Stomach (tissue), 19 donors: Measurements from ENCODE around the gene PCBD1. TPM values are rescaled to one million over a fixed set of nuclear protein-coding genes. Genes with fewer than 3 reads are reported as not detected.
A peak's percentile ranks its signal among the peaks of the same experiment; 100 is the strongest.

Experiments
- DNase-seq, 2 donors: peaks; one replicate each; pipeline versions ENCODE4 v3.0.0 to v3.0.0-alpha.2; 2013 to 2019
- H3K27ac ChIP-seq, 5 donors: fragments of 200-600 bp in 4 of 5; sonication (generic) in 4 of 5; one replicate each; pipeline ENCODE4 v1.5.1; 2013 to 2019; ENCODE audit warnings: mild to moderate bottlenecking in 1 of 5, moderate library complexity in 1 of 5
- H3K27me3 ChIP-seq, 3 donors: fragments of 200-600 bp; sonication (generic); one replicate each; pipeline ENCODE4 v1.5.1; 2017 to 2019; ENCODE audit warnings: mixed run types in 1 of 3
- H3K36me3 ChIP-seq, 4 donors: fragments of 200-600 bp; sonication (generic); 1 replicate in 3 of 4; 2 replicates in 1 of 4; pipeline ENCODE4 v1.5.1; 2016 to 2019
- H3K4me1 ChIP-seq, 4 donors: fragments of 200-600 bp; sonication (generic); one replicate each; pipeline ENCODE4 v1.5.1; 2016 to 2019
- H3K4me3 ChIP-seq, 4 donors: fragments of 200-600 bp; sonication (generic) in 3 of 4; one replicate each; pipeline ENCODE4 v1.5.1; 2016 to 2019; ENCODE audit warnings: mild to moderate bottlenecking in 1 of 4
- H3K9me3 ChIP-seq, 4 donors: fragments of 200-600 bp; sonication (generic); one replicate each; pipeline ENCODE4 v1.5.1; 2016 to 2019
- CTCF ChIP-seq, 7 experiments: fragments of 450-650 bp in 4 of 7; fragments of 200-600 bp in 3 of 7; sonication (generic) in 3 of 7; IDR thresholded peaks; one replicate each; pipeline ENCODE4 v1.5.1; 2016 to 2019; ENCODE audit warnings: antibody characterized with exemption in 7 of 7, control low read depth in 2 of 7, mild to moderate bottlenecking in 1 of 7
- EP300 ChIP-seq: sonication (generic); formaldehyde crosslinking; IDR thresholded peaks from one replicate; pipeline ENCODE4 v1.6.1; 2017; ENCODE audit warnings: antibody characterized with exemption
- POLR2A ChIP-seq, 4 donors: fragments of 450-650 bp; IDR thresholded peaks; one replicate each; pipeline ENCODE4 v1.6.1; 2016; ENCODE audit warnings: antibody characterized with exemption in 4 of 4, control low read depth in 2 of 4, mild to moderate bottlenecking in 1 of 4, moderate library complexity in 1 of 4
- POLR2AphosphoS5 ChIP-seq, 3 donors: sonication (generic); formaldehyde crosslinking; IDR thresholded peaks; one replicate each; pipeline ENCODE4 v1.6.1; 2016; ENCODE audit warnings: antibody characterized with exemption in 3 of 3
- WGBS, 5 donors: extraction: QIAGEN DNeasy Blood & Tissue Kit in 3 of 5; methylation state at CpG; one replicate each; pipeline versions ENCODE4 v1.1.5 to v1.1.7; 2013 to 2018; 5-methylcytosine and 5-hydroxymethylcytosine counted together
- intact Hi-C: fragments of 100-400 bp; cut with DNase I; formaldehyde crosslinking; loops from one replicate; pipeline ENCODE4 v1.15.1; 2023; ENCODE audit warnings: low total_unique reads
- long read RNA-seq, 10 donors: transcript quantifications; one replicate each; lab custom pipeline, GENCODE V29; 2026
- polyA plus RNA-seq, 3 donors: library from polyadenylated mRNA; stranded (reverse); fragments of 200-250 nt; gene quantifications; one replicate each; pipeline ENCODE4 v1.2.3, GENCODE V29; 2013
- total RNA-seq, 5 donors: library from RNA; depleted of rRNA; stranded (reverse); fragments of >200 nt; gene quantifications; one replicate each; pipeline versions ENCODE4 v1.1.0 to v1.2.3, GENCODE V29; 2014 to 2016
- donor health status: healthy with polysubstance abuse.
- donor health status: Bipolar disorder and iron deficiency.
- donor health status: healthy.

PCBD1 gene
- total RNA-seq = 10 to 100 TPM; 29.4 to 72.8 (median 52.1) TPM
- 100 to 1,000 TPM; 120 to 130 (median 129) TPM for polyA plus RNA-seq
- long read RNA-seq, donor 1, transcript PCBD1-201 (4 exons, 1,006 nt) = major isoform, 34 of 35 reads
- long read RNA-seq, donor 1, partial matches to known transcripts = 0 of 35 reads
- long read RNA-seq, donor 1, other reads (novel, unspliced or antisense) = 0 of 35 reads
- long read RNA-seq, donor 2, transcript PCBD1-201 (4 exons, 1,006 nt) = major isoform, 35 of 43 reads
- long read RNA-seq, donor 2, partial matches to known transcripts = 7 of 43 reads
- long read RNA-seq, donor 2, other reads (novel, unspliced or antisense) = 0 of 43 reads
- long read RNA-seq, donor 3, transcript PCBD1-201 (4 exons, 1,006 nt) = major isoform, 39 of 53 reads
- long read RNA-seq, donor 3, partial matches to known transcripts = 12 of 53 reads
- long read RNA-seq, donor 3, other reads (novel, unspliced or antisense) = 0 of 53 reads
- long read RNA-seq, donor 4, transcript PCBD1-201 (4 exons, 1,006 nt) = major isoform, 5 of 5 reads
- long read RNA-seq, donor 4, partial matches to known transcripts = 0 of 5 reads
- long read RNA-seq, donor 4, other reads (novel, unspliced or antisense) = 0 of 5 reads
- long read RNA-seq, donor 5, transcript PCBD1-201 (4 exons, 1,006 nt) = major isoform, 53 of 69 reads
- long read RNA-seq, donor 5, partial matches to known transcripts = 15 of 69 reads
- long read RNA-seq, donor 5, other reads (novel, unspliced or antisense) = 0 of 69 reads
- long read RNA-seq, donor 6, transcript PCBD1-201 (4 exons, 1,006 nt) = major isoform, 100 of 124 reads
- long read RNA-seq, donor 6, partial matches to known transcripts = 19 of 124 reads
- long read RNA-seq, donor 6, other reads (novel, unspliced or antisense) = 0 of 124 reads
- long read RNA-seq, donor 7, transcript PCBD1-201 (4 exons, 1,006 nt) = major isoform, 62 of 77 reads
- long read RNA-seq, donor 7, partial matches to known transcripts = 14 of 77 reads
- long read RNA-seq, donor 7, other reads (novel, unspliced or antisense) = 0 of 77 reads
- long read RNA-seq, donor 8, transcript PCBD1-201 (4 exons, 1,006 nt) = major isoform, 62 of 82 reads
- long read RNA-seq, donor 8, partial matches to known transcripts = 15 of 82 reads
- long read RNA-seq, donor 8, other reads (novel, unspliced or antisense) = 5 of 82 reads
- long read RNA-seq, donor 9, transcript PCBD1-201 (4 exons, 1,006 nt) = major isoform, 52 of 71 reads
- long read RNA-seq, donor 9, partial matches to known transcripts = 13 of 71 reads
- long read RNA-seq, donor 9, other reads (novel, unspliced or antisense) = 5 of 71 reads
- long read RNA-seq, donor 10, transcript PCBD1-201 (4 exons, 1,006 nt) = major isoform, 28 of 29 reads
- long read RNA-seq, donor 10, partial matches to known transcripts = 0 of 29 reads
- long read RNA-seq, donor 10, other reads (novel, unspliced or antisense) = 0 of 29 reads

- intact Hi-C loops = no loop called here
- peak; percentile 86 to 93 for DNase-seq
- peaks cover 6 to 42% (median 32%) of the 10 kb centered on the region in 4 donors for H3K4me1 ChIP-seq
- peak within 1 kb of the TSS; percentile 77 to 89 (median 85) for H3K4me3 ChIP-seq
- H3K27me3 ChIP-seq = no peaks in the 10 kb centered on the region
- WGBS, 5 donors = 1 to 2% (median 1%) methylated on average over 16 to 85 of the region's 85 CpGs
- H3K27ac ChIP-seq = peak within 1 kb of the TSS; percentile 92 to 96 (median 94)
- peaks cover 13 to 29% (median 27%) of the 10 kb centered on the region in 4 donors for H3K36me3 ChIP-seq
- H3K9me3 ChIP-seq = no peaks in the 10 kb centered on the region
- peak; percentile 21 to 54 (median 50) for TF ChIP-seq POLR2AphosphoS5 (IDR thresholded peaks at IDR 0.05)
- no peak for TF ChIP-seq CTCF (IDR thresholded peaks at IDR 0.05)
- no peak for TF ChIP-seq EP300
- no peak for TF ChIP-seq POLR2A (IDR thresholded peaks at IDR 0.05)
Observed at GRCh38 chr10:70887804-70888800, at the start of gene PCBD1. Gene PCBD1, minus strand, starts transcription at chr10:70888565. Its CDS starts 32 bp downstream, at chr10:70888533.

GRCh38 chr10:70937661-70938060, 49.3 kb upstream of the PCBD1 start:
- 65 to 86% (median 75%) methylated on average over 2 to 7 of the region's 7 CpGs for WGBS, 5 donors
- intact Hi-C loops = loop anchor here (10.0 kb wide), 1 partner anchor 257 kb away; no protein-coding TSS in a partner anchor

More at GRCh38 chr10:70937661-70938060, 49.3 kb upstream of the PCBD1 start:
- H3K4me1 ChIP-seq = peaks cover 0 to 7% (median 0%) of the 10 kb centered on the region in 4 donors
- peaks cover 0 to 24% (median 0%) of the 10 kb centered on the region in 3 donors for H3K27me3 ChIP-seq
- H3K36me3 ChIP-seq = no peaks in the 10 kb centered on the region
- TF ChIP-seq POLR2AphosphoS5 (IDR thresholded peaks at IDR 0.05) (no peak), CTCF (IDR thresholded peaks at IDR 0.05) (no peak), EP300 (no peak), POLR2A (IDR thresholded peaks at IDR 0.05) (no peak)
- H3K4me3 ChIP-seq = no peak overlapping the region
- H3K27ac ChIP-seq = no peak overlapping the region
- DNase-seq = no peak
- no peaks in the 10 kb centered on the region for H3K9me3 ChIP-seq
